HUES64 (cell line): ENCODE results near the gene CHI3L1.

Experiments used
- H3K27ac ChIP-seq: 2 replicates; pipeline ENCODE4 v1.7.0; 2013; ENCODE audit warnings: low read depth, low read length, inconsistent platforms
- H3K27me3 ChIP-seq: 2 replicates; pipeline ENCODE4 v1.6.1; 2013; ENCODE audit warnings: mild to moderate bottlenecking, low read length; ENCODE audit not compliant: insufficient read depth
- H3K36me3 ChIP-seq: 2 replicates; pipeline ENCODE4 v1.6.1; 2013; ENCODE audit warnings: mild to moderate bottlenecking, low read length; ENCODE audit not compliant: insufficient read depth
- H3K4me1 ChIP-seq: 2 replicates; pipeline ENCODE4 v1.6.1; 2013; ENCODE audit warnings: mild to moderate bottlenecking, low read length, moderate library complexity; ENCODE audit not compliant: insufficient read depth
- H3K4me3 ChIP-seq: 2 replicates; pipeline ENCODE4 v1.5.1; 2013; ENCODE audit warnings: mild to moderate bottlenecking, low read length, moderate library complexity
- H3K9ac ChIP-seq: 2 replicates; pipeline ENCODE4 v1.6.1; 2013; ENCODE audit warnings: mild to moderate bottlenecking, low read depth, low read length
- H3K9me3 ChIP-seq: 2 replicates; pipeline ENCODE4 v1.6.1; 2013; ENCODE audit warnings: low read depth, low read length; ENCODE audit not compliant: insufficient read depth
- WGBS: fragments of 150-250, 120-280 bp; methylation state at CpG from one replicate; pipeline ENCODE4 v1.1.7; 2013; ENCODE audit warnings: missing lambda C conversion rate; 5-methylcytosine and 5-hydroxymethylcytosine counted together

Gene CHI3L1

DNA sequence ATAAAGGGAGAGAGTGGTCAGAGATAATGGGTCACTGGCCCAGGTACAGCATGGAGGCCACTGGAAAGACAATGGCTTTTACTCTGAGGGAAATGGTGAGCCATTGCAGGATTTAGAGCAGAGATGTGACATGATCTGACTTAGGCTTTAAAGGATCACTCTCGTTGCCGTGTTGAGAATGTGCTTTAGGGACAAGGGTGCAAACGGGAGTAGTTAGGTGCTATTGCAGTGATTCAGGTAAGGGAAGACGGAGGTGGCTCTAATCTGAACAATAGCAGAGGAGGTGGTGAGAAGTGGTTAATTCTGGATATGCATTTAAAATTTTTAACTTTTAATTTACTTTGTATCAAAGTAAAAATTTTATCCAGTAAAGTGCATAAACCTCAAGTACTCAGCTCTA, 49.2 kb downstream of the CHI3L1 start:
- Histone ChIP-seq H3K27ac (no peak overlapping the region), H3K36me3 (no peaks in the 10 kb centered on the region), H3K9ac (no peak overlapping the region), H3K27me3 (no peaks in the 10 kb centered on the region), H3K4me3 (no peak overlapping the region), H3K4me1 (peaks cover 15% of the 10 kb centered on the region), H3K9me3 (no peaks in the 10 kb centered on the region)
- 92% methylated on average over 4 of the region's 4 CpGs for WGBS

DNA sequence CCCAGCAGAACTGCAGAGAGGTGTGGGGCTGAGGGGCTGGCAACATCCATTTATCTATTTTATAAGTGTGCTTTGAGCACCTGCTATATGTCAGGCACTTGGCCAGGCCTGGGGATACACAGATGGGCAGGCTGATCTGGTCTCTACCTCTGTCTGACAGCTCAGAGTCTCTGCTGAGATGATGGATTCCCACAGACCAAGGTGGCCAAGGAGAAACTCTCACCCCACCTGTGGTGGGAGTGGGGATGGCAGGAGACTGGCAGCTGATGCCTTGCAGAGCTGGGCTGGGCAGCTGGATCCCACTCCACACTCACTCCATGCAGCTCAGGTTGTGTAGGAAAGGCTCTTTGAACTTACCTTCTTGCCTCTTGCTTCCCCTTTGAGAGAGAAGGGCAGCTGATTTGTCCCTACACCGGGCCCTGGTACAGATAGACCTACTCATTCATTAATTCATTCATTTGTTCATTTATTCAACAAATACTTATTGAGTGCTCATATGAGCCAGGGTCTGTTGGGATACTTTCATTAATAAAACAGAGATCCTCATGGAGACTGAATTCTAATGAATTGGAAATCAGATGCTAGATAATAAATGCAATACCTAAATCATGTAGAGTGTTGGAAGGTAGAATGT, 50.0 kb downstream of the CHI3L1 start:
- H3K4me3 ChIP-seq = no peak overlapping the region
- WGBS = 100% methylated on average over 1 of the region's 1 CpG
- no peaks in the 10 kb centered on the region for H3K27me3 ChIP-seq

DNA sequence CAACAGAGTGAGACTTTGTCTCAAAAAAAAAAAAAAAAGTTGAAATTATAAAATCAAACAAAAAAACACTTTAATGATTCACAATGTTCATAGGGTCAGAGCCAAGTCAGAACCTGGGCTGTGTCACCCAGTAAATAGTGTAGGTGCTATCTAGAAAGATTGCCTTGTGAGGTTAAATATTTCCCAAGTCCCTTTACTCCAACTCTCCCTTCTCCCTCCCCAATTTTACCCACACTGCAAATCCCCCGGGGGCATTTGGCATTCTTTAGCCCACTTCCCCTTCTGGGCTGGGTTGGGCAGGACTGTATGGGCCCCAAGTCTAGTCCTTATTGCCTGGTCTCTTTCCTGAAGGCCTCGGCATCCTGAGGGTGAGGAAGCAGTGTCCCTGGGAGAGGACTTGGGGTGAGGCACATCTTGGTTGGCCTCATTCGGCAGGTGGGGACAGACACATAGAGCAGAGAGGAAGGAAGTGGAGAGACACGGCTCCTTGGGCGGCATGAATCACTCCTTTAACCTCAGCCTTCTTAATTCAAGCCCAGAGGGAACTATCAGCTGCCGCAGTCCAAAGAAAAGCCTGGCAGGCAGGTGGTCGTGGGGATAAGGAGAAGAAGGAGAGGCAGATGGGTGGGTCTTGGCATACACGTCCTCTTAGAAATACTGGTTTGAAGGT, 50.7 kb downstream of the CHI3L1 start:
- Histone ChIP-seq H3K9me3 (no peaks in the 10 kb centered on the region), H3K9ac (no peak overlapping the region), H3K4me3 (no peak overlapping the region), H3K36me3 (no peaks in the 10 kb centered on the region), H3K27me3 (no peaks in the 10 kb centered on the region), H3K4me1 (peaks cover 13% of the 10 kb centered on the region), H3K27ac (no peak overlapping the region)
- 75% methylated on average over 6 of the region's 8 CpGs for WGBS

More for the DNA sequence above, 50.0 kb downstream of the CHI3L1 start:
- Histone ChIP-seq H3K9ac (no peak overlapping the region), H3K27ac (no peak overlapping the region), H3K4me1 (peaks cover 15% of the 10 kb centered on the region), H3K36me3 (no peaks in the 10 kb centered on the region), H3K9me3 (no peaks in the 10 kb centered on the region)

- 69% methylated on average over 10 of the region's 12 CpGs for WGBS
- no peak overlapping the region for H3K27ac ChIP-seq
- no peak overlapping the region for H3K9ac ChIP-seq
- H3K4me3 ChIP-seq = no peak overlapping the region
- H3K4me1 ChIP-seq = peaks cover 12% of the 10 kb centered on the region
- no peaks in the 10 kb centered on the region for H3K36me3 ChIP-seq
- no peaks in the 10 kb centered on the region for H3K9me3 ChIP-seq
- H3K27me3 ChIP-seq = peaks cover 5% of the 10 kb centered on the region; the same call in 1 of the 2 replicates
Observed at GRCh38 chr1:203133970-203134725, 52.4 kb downstream of the CHI3L1 start.

DNA sequence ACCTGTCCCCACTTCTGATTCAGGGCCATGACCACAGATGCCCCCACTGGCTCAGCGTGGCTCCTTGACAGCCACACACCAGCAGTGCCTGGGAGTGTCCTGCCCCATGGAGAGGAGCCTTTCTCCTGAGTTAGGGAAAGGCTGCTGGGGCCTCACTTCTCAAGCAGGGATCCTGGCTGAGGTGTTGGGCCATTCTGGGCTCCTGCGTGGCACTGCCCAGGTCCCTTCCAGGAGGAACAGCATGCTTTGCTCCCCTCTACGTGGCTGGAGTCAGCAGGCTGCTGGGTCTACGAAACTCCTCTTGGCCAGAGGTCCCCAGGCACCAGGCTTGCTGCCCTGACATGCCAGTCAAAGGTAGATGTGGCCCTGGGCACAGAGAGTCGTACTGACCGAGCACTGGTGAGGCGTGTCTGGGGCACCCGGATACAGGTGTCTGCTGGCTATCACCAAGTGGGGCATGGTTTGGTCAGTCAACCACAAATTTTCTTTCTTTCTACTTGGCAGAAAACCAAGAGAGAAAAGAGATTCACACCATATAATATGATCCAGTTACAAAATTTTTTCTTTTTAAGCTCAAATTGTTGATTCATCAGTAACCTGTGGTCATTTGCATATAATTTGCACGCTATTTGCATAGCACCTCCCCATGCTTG, 54.8 kb downstream of the CHI3L1 start:
- H3K9ac ChIP-seq = no peak overlapping the region
- 90% methylated on average over 9 of the region's 9 CpGs for WGBS
- no peaks in the 10 kb centered on the region for H3K9me3 ChIP-seq
- H3K27ac ChIP-seq = no peak overlapping the region
- no peaks in the 10 kb centered on the region for H3K36me3 ChIP-seq
- no peak overlapping the region for H3K4me3 ChIP-seq
- H3K4me1 ChIP-seq = peaks cover 22% of the 10 kb centered on the region
- H3K27me3 ChIP-seq = peaks cover 30% of the 10 kb centered on the region

DNA sequence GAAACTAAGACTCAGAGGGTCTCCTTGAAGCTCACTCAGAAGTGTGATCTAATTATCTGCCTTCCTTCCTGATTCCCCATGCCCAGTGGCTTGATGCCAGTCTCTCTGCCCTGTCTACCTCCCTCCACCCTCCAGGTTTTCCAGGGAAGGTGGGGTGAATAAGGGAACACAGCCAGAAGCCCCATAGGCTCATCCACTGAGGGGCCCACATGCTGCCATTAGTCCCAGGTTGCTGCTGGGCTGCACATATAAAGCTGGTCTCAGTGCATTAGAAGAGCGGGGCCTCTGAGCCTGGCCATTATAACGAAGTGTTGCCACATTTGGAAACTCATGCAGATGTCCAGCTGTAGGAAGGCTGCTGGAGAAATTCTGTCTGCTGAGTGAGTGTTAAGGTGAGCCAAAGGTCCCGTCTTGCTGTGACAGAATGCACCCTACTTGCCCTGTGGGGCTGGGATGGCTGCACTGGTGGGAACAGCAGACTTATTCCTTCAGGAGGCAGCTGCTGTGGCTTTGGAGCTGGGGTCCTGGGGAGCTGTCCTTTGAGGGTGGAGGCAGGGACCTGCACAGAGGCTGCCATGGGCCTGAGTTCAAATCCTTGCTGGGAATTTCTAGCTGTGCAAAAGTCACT, 56.0 kb downstream of the CHI3L1 start:
- peaks cover 33% of the 10 kb centered on the region for H3K27me3 ChIP-seq
- 91% methylated on average over 3 of the region's 3 CpGs for WGBS
- H3K27ac ChIP-seq = no peak overlapping the region
- no peaks in the 10 kb centered on the region for H3K36me3 ChIP-seq
- H3K9me3 ChIP-seq = no peaks in the 10 kb centered on the region
- no peak overlapping the region for H3K9ac ChIP-seq
- peaks cover 27% of the 10 kb centered on the region for H3K4me1 ChIP-seq
- H3K4me3 ChIP-seq = no peak overlapping the region

DNA sequence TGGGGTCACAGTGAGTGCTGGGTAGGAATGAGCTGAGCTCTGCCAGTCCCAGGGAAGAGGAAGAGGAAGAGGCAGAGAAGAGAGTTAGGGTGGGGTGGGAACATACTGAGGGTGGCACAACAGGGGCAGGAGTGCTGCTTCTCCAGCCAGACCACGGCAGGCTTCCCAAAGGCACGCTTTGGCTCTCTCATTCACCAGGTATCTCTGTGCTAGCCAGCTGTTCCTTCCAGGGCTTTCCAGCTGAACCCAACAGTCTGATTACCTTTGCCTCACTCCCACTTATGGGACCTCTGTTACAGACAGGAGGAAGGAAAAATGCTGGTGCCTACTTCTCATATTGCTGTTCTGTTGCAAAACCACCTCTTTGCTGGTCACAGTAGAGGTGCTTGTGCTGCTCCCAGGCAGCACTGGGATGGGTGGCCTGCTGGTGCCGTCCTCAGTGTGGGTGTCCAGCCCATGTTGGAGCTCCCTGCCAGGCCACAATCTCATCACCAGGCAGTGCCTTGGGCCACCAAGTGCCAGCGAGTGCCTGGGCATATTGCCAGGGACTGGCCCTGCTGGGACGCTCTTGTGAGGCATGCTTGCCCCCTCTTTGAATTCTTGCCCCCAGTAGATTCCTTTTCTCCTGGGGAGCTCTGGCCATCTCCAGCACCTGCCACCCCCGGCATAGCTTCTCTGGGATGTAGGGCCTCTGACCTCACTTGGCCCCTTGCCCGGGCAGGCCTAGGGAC, 56.8 kb downstream of the CHI3L1 start:
- H3K27ac ChIP-seq = no peak overlapping the region
- WGBS = 89% methylated on average over 7 of the region's 7 CpGs

More for the DNA sequence above, 56.8 kb downstream of the CHI3L1 start:
- H3K4me3 ChIP-seq = no peak overlapping the region
- peaks cover 33% of the 10 kb centered on the region for H3K27me3 ChIP-seq
- peaks cover 27% of the 10 kb centered on the region for H3K4me1 ChIP-seq
- H3K36me3 ChIP-seq = no peaks in the 10 kb centered on the region
- no peak overlapping the region for H3K9ac ChIP-seq
- no peaks in the 10 kb centered on the region for H3K9me3 ChIP-seq
